ENCODE measurements around the gene REX1BD. TPM values are rescaled to one million over a fixed set of nuclear protein-coding genes. Genes with fewer than 3 reads are reported as not detected.
A peak's percentile ranks its signal among the peaks of the same experiment; 100 is the strongest.
"Not testable (repeated sequence)": the region's sequence is repeated elsewhere in the genome, so short reads cannot be mapped to it uniquely, and the experiment has no call there.

REX1BD gene
- total RNA-seq, 2 donors from 2014 or later = 119 to 171 TPM

DNA sequence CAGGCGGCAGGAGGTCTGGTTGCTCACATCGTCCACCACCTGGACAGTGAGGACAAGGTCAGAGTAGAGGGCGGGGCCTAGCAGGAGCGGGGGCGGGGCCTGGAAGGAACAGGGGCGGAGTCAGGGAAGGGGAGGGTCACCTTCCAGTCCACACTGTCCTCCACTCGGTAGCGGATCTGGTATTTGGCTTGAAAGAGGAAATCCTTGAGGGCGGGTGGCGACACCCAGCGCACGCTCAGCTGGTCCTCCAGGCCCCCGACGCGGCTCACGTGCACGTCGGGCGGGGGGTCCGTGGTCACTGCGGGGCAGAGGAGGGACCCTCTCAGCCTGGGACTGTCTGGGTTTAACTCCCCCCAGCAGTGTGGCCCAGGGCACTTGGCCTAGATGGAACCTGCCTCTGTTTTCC is 8.2 kb downstream of the REX1BD start:
- H3K27me3 ChIP-seq = no peaks in the 10 kb centered on the region
- TF ChIP-seq, protein P1, sequence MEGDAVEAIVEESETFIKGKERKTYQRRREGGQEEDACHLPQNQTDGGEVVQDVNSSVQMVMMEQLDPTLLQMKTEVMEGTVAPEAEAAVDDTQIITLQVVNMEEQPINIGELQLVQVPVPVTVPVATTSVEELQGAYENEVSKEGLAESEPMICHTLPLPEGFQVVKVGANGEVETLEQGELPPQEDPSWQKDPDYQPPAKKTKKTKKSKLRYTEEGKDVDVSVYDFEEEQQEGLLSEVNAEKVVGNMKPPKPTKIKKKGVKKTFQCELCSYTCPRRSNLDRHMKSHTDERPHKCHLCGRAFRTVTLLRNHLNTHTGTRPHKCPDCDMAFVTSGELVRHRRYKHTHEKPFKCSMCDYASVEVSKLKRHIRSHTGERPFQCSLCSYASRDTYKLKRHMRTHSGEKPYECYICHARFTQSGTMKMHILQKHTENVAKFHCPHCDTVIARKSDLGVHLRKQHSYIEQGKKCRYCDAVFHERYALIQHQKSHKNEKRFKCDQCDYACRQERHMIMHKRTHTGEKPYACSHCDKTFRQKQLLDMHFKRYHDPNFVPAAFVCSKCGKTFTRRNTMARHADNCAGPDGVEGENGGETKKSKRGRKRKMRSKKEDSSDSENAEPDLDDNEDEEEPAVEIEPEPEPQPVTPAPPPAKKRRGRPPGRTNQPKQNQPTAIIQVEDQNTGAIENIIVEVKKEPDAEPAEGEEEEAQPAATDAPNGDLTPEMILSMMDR (IDR thresholded peaks at IDR 0.05) = no peak
- H3K27ac ChIP-seq = no peak overlapping the region
- no peaks in the 10 kb centered on the region for H3K9me3 ChIP-seq
- no peaks in the 10 kb centered on the region for H3K36me3 ChIP-seq
- H3K4me1 ChIP-seq = peaks cover 0 to 28% of the 10 kb centered on the region in 2 donors
- H3K4me3 ChIP-seq = no peak overlapping the region
- DNase-seq (ENCODE audit: low spot score) = peak; percentile 66

DNA sequence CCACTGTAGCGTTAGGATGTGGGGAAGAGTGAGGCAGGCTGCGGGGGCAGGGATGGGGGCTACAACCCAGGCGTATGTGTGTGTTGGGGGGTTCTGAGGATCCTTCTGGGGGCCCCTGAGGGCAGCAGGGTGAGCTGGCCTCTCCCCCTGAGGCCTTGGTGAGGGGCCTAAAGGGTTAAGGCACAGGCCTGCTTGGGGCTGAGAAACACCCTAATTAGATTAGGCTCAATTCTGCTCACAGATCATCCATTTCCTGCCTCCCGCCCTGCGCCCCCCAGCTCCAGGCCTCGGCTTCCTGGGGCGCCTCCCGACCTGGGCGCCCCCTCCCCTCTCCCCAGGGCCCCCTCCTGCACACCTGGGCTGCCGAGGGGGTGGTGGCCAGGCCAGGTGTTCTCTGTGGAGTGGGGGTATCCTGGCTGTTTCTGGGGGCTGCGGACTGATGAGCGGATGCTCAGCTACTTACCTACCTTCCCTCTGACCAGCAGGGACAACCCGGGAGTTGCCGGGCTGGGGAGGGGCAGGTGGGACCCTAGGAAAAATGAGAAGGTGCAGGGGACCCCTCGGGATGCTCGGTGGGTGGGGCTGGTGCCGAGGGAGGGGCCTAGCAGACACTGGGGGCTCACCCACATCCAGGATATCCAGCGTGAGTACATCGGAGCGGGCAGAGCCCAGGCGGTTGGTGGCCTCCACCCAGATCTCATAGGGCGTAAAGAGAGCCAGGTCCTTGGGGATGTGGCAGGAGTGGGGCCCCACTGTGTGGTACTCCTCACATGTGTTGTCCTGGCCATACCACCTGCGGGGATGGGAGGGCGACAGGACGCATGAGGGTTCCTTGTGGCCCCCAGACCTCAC is 9.4 kb downstream of the REX1BD start:
- H3K36me3 ChIP-seq = no peaks in the 10 kb centered on the region
- H3K27me3 ChIP-seq = no peaks in the 10 kb centered on the region
- TF ChIP-seq, protein P1 (IDR thresholded peaks at IDR 0.05) = no peak
- no peak for DNase-seq (ENCODE audit: low spot score)
- H3K27ac ChIP-seq = no peak overlapping the region
- no peaks in the 10 kb centered on the region for H3K9me3 ChIP-seq
- H3K4me1 ChIP-seq = peaks cover 0 to 28% of the 10 kb centered on the region in 2 donors
- H3K4me3 ChIP-seq = no peak overlapping the region

DNA sequence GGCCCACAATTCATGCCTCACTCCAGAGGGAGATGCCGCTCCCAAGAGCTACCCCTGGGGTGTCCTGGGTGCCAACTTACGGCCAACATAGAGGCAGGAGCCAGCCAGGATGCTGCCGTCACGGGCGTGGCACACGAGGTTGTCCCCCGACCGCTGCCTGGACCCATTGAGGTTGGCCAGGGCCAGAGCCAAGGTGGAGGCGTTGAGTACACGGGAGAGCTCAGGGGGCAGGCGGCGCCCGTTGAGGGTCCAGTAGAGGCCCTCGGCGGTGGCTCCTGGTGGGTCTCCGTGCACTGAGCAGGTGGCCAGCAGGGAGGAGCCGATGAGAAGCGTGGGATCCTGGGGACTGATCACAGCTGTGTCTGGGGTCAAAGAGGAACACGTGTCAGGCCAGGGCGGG is 10.9 kb downstream of the REX1BD start:
- Histone ChIP-seq H3K36me3 (no peaks in the 10 kb centered on the region), H3K4me3 (no peak overlapping the region), H3K27me3 (peaks cover 7% of the 10 kb centered on the region in 2 donors), H3K4me1 (peaks cover 0 to 30% of the 10 kb centered on the region in 2 donors), H3K9me3 (no peaks in the 10 kb centered on the region), H3K27ac (no peak overlapping the region)
- TF ChIP-seq, protein P1 (IDR thresholded peaks at IDR 0.05) = no peak
- no peak for DNase-seq (ENCODE audit: low spot score)

DNA sequence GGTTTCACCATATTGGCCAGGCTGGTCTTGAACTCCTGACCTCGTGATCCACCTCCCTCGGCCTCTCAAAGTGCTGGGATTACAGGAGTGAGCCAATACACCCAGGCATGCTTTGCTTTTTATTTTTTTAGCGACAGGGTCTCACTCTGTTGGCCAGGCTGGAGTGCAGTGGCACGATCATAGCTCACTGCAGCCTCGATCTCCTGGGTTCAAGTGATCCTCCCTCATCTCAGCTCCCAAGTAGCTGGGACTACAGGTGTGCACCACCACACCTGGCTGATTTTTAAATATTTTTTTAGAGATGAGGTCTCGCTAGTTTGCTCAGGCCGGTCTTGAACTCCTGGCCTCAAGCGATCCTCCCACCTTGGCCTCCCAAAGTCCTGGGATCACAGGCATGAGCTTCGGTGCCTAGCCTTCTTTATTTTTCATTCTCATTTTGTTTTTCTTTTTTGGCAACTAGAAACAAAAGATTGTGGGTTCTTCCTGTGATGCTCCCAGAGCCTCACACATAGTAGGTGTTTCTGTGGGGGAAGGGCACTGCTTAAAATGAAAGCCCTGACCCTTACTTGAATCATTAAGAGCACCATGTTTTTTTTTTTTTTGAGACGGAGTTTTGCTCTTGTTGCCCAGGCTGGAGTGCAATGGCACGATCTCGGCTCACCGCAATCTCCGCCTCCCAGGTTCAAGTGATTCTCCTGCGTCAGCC is 12.2 kb downstream of the REX1BD start:
- H3K27ac ChIP-seq; H3K9me3 ChIP-seq; H3K4me3 ChIP-seq; H3K36me3 ChIP-seq; DNase-seq (ENCODE audit: low spot score): not testable (repeated sequence)
- Histone ChIP-seq H3K4me1 (peaks cover 0 to 24% of the 10 kb centered on the region in 2 donors), H3K27me3 (peaks cover 17 to 18% of the 10 kb centered on the region in 2 donors)

DNA sequence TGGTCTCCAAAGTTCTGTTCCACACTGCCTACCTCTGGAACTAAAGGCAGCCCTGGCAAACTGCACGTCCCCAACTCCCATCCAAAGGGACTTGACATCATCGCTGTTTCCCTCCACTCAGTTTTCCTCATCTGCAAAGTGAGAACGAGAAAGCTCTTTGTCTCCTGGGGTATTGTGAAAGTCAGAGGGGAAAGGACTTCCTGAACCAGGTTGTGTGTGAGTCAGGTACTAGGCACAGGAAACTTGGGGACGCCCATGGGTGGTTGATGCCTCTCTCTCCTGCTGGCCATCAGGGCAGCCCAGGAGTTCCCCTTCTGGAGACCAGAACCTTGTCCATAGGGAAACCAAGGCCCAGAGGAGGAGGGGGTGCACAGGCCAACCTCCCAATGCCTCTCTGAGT is 13.3 kb downstream of the REX1BD start:
- no peaks in the 10 kb centered on the region for H3K36me3 ChIP-seq
- TF ChIP-seq, protein P1 (IDR thresholded peaks at IDR 0.05) = no peak
- H3K4me3 ChIP-seq = no peak overlapping the region
- H3K4me1 ChIP-seq = peaks cover 0 to 24% of the 10 kb centered on the region in 2 donors
- no peak overlapping the region for H3K27ac ChIP-seq
- H3K9me3 ChIP-seq = no peaks in the 10 kb centered on the region
- H3K27me3 ChIP-seq = peaks cover 17 to 22% of the 10 kb centered on the region in 2 donors
- no peak for DNase-seq (ENCODE audit: low spot score)

DNA sequence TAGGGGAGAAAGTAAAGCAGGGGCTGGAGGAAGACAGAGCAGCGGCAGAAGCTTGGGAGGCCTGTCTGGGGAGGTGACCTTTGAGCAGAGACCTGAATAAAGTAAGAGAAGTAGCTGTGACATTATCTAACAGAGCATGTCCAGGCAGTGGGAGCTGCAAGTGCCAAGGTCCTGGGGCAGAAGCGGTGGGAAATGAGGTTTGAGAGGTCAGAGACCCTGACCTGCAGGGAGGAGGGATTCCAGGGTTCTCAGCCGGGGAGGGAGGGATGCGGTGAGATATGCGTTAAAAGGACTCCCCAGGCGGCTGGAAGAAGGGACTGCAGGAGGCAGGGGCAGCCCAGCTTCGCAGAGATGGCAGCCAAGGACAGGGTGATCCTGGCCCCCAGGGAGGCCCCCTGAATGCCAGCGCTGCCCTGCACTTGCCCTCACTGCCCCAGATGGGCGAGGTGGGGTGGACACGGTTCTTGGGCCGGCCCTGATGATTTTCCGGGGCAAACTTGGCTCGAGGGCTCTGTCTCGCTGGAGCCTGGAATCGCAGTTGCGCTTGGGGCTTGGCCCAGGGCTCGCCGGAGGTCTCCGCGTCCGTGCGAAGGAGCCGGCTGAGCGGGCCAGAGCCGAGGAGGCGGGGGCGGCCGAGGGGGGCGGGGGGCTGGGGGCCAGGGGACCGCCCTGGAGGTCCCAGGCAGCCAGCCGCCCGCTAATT is 14.8 kb downstream of the REX1BD start:
- peak overlapping the region in 1 of 2 donors; percentile 1 for H3K27ac ChIP-seq
- peak overlapping the region in 1 of 2 donors; percentile 53 for H3K4me3 ChIP-seq
- peaks cover 27 to 34% of the 10 kb centered on the region in 2 donors for H3K27me3 ChIP-seq
- TF ChIP-seq, protein P1 (IDR thresholded peaks at IDR 0.05) = peak in 1 of 2 donors; percentile 14
- DNase-seq (ENCODE audit: low spot score) = no peak
- H3K9me3 ChIP-seq = no peaks in the 10 kb centered on the region
- H3K4me1 ChIP-seq = peaks cover 0 to 35% of the 10 kb centered on the region in 2 donors
- H3K36me3 ChIP-seq = no peaks in the 10 kb centered on the region

All from right atrium auricular region (tissue), 2 donors.